SK-N-SH (cell line): ENCODE data around the gene RPH3AL. TPM values are rescaled to one million over a fixed set of nuclear protein-coding genes. Genes with fewer than 3 reads are reported as not detected.

Source experiments
- CTCF ChIA-PET: fragments of 300-600, 350-600 bp; formaldehyde crosslinking; extraction: SDS; loops from one replicate; lab custom pipeline; 2021; lab: Yijun Ruan, JAX
- POLR2A ChIA-PET: fragments of 350-600 bp; sonication (Branson Sonifier 250); formaldehyde crosslinking; extraction: SDS; loops from one replicate; lab custom pipeline; 2020; ENCODE audit warnings: antibody characterized with exemption, inconsistent platforms; lab: Yijun Ruan, JAX
- DNase-seq: peaks from one replicate; pipeline ENCODE4 v3.0.0; 2012
- H2AFZ ChIP-seq: fragments of 200-600 bp; sonication (generic); 2 replicates; pipeline ENCODE4 v1.8.1; 2016; ENCODE audit warnings: antibody characterized with exemption, mild to moderate bottlenecking, low read depth
- H3F3A ChIP-seq: fragments of 200-600 bp; sonication (generic); replicated peaks from 2 replicates; pipeline ENCODE3; 2016; ENCODE audit warnings: antibody characterized with exemption, mild to moderate bottlenecking; ENCODE audit not compliant: insufficient read depth
- H3K27ac ChIP-seq, 2 experiments: fragments of 200-500 bp in 1 of 2; fragments of 200-600 bp in 1 of 2; sonication (Bioruptor generic) in 1 of 2; sonication (generic), shearing (Covaris generic) in 1 of 2; 2 replicates each; pipeline versions ENCODE4 v1.5.1 to v1.6.1; 2014 to 2016; ENCODE audit warnings: low read depth in 2 of 2, inconsistent platforms in 1 of 2, low read length in 1 of 2, mild to moderate bottlenecking in 1 of 2, mixed read lengths in 1 of 2
- H3K27me3 ChIP-seq: fragments of 200-600 bp; sonication (generic), shearing (Covaris generic); 2 replicates; pipeline ENCODE4 v1.6.1; 2016; ENCODE audit warnings: mixed run types; ENCODE audit not compliant: insufficient read depth
- H3K36me3 ChIP-seq, 2 experiments: fragments of 200-500 bp in 1 of 2; fragments of 200-600 bp in 1 of 2; sonication (Bioruptor generic) in 1 of 2; sonication (generic) in 1 of 2; replicated peaks in 1 of 2; 2 replicates each; pipeline versions ENCODE3 to v1.5.1; 2014 to 2016; ENCODE audit warnings: low read length in 1 of 2, mild to moderate bottlenecking in 1 of 2; ENCODE audit not compliant: insufficient read depth in 2 of 2, control insufficient read depth in 1 of 2
- H3K4me1 ChIP-seq, 2 experiments: fragments of 200-500 bp in 1 of 2; fragments of 200-600 bp in 1 of 2; sonication (Bioruptor generic) in 1 of 2; sonication (generic), shearing (Covaris generic) in 1 of 2; 2 replicates each; pipeline versions ENCODE4 v1.5.1 to v1.6.1; 2014 to 2016; ENCODE audit warnings: low read depth in 1 of 2, low read length in 1 of 2, mixed run types in 1 of 2; ENCODE audit not compliant: insufficient read depth in 2 of 2, control insufficient read depth in 1 of 2
- H3K4me2 ChIP-seq: fragments of 200-600 bp; sonication (generic), shearing (Covaris generic); 2 replicates; pipeline ENCODE4 v1.6.1; 2017; ENCODE audit warnings: mixed run types
- H3K4me3 ChIP-seq, 2 experiments: fragments of 200-500 bp in 1 of 2; fragments of 200-600 bp in 1 of 2; sonication (Bioruptor generic) in 1 of 2; sonication (generic), shearing (Covaris generic) in 1 of 2; 2 replicates each; pipeline versions ENCODE4 v1.5.1 to v1.8.1; 2014 to 2016; ENCODE audit warnings: low read depth in 2 of 2, inconsistent platforms in 1 of 2, low read length in 1 of 2, mild to moderate bottlenecking in 1 of 2, mixed read lengths in 1 of 2, moderate library complexity in 1 of 2
- H3K79me2 ChIP-seq: fragments of 200-600 bp; sonication (generic); 2 replicates; pipeline ENCODE4 v1.8.1; 2017; ENCODE audit warnings: mild to moderate bottlenecking; ENCODE audit not compliant: insufficient read depth
- H3K9ac ChIP-seq: fragments of 200-600 bp; sonication (generic); 2 replicates; pipeline ENCODE4 v1.6.1; 2017; ENCODE audit warnings: mixed run types
- H3K9me2 ChIP-seq: fragments of 200-600 bp; sonication (generic); 2 replicates; pipeline ENCODE4 v1.6.1; 2017; ENCODE audit warnings: mixed run types
- H3K9me3 ChIP-seq: fragments of 200-600 bp; sonication (generic); 2 replicates; pipeline ENCODE4 v1.6.1; 2017; ENCODE audit warnings: mixed run types, mild to moderate bottlenecking, moderate library complexity
- H4K20me1 ChIP-seq: fragments of 200-600 bp; sonication (generic); 2 replicates; pipeline ENCODE4 v1.6.1; 2017; ENCODE audit warnings: mild to moderate bottlenecking, mixed run types; ENCODE audit not compliant: insufficient read depth
- EP300 ChIP-seq, 2 experiments: IDR thresholded peaks; 2 replicates each; pipeline versions ENCODE4 v1.4.0 to v1.6.1; 2012; ENCODE audit warnings: borderline replicate concordance in 1 of 2, low read depth in 1 of 2, low read length in 1 of 2
- GATA2 ChIP-seq: sonication (generic); formaldehyde crosslinking; IDR thresholded peaks from 2 replicates; pipeline ENCODE4 v1.5.0; 2020; ENCODE audit warnings: mild to moderate bottlenecking, missing genetic modification reagents
- NRF1 ChIP-seq: IDR thresholded peaks from 2 replicates; pipeline ENCODE4 v1.6.1; 2012; ENCODE audit warnings: low read depth, mild to moderate bottlenecking, low read length
- PBX3 ChIP-seq: IDR thresholded peaks from 2 replicates; pipeline ENCODE4; 2012
- RXRA ChIP-seq: IDR thresholded peaks from 2 replicates; pipeline ENCODE4 v1.4.0; 2012; ENCODE audit warnings: low read depth, mild to moderate bottlenecking, borderline replicate concordance
- SMC3 ChIP-seq: IDR thresholded peaks from 2 replicates; pipeline ENCODE4 v1.6.1; 2012; ENCODE audit warnings: low read depth, low read length, improper control_type of control experiment
- TAF1 ChIP-seq: IDR thresholded peaks from 2 replicates; pipeline ENCODE4 v1.6.1; 2012; ENCODE audit warnings: low read depth, mild to moderate bottlenecking, low read length, moderate library complexity, borderline replicate concordance
- ZBTB33 ChIP-seq: IDR thresholded peaks from 2 replicates; pipeline ENCODE4 v1.4.0; 2012; ENCODE audit warnings: low read depth, borderline replicate concordance
- WGBS: methylation state at CpG from one replicate; pipeline ENCODE4 v1.1.6; 2017; ENCODE audit warnings: low lambda C conversion rate; 5-methylcytosine and 5-hydroxymethylcytosine counted together
- polyA plus RNA-seq, 3 experiments: library from polyadenylated mRNA; depleted of rRNA; stranded (reverse); fragments of >200 nt; gene quantifications; 2 replicates each; pipeline ENCODE4 v1.2.3, GENCODE V29; 2012

The RPH3AL gene
- polyA plus RNA-seq, 1 of the 3 experiments (the other 2 are of a cell fraction), result 2.9 TPM

GRCh38 chr17:238071-238963 is 114.3 kb downstream of the RPH3AL start:
- Histone ChIP-seq H3K9me3 (no peaks in the 10 kb centered on the region), H3K9me2 (no peaks in the 10 kb centered on the region), H3K27me3 (no peaks in the 10 kb centered on the region), H3K9ac (no peak overlapping the region), H3F3A (no peaks in the 10 kb centered on the region), H3K36me3 (no peaks in the 10 kb centered on the region), H3K4me1 (no peaks in the 10 kb centered on the region), H3K79me2 (no peaks in the 10 kb centered on the region), H4K20me1 (no peaks in the 10 kb centered on the region), H3K4me3 (no peak overlapping the region), H3K4me2 (no peak overlapping the region), H2AFZ (no peak overlapping the region), H3K27ac (no peak overlapping the region)
- WGBS, result 82% methylated on average over 23 of the region's 23 CpGs
- POLR2A ChIA-PET, result no interaction called here
- TF ChIP-seq EP300 (IDR thresholded peaks at IDR 0.05; ENCODE audit: borderline replicate concordance in 1 of 2, low read depth in 1 of 2, low read length in 1 of 2) (no peak), SMC3 (no peak), PBX3 (no peak), ZBTB33 (no peak)
- no peak for DNase-seq
- CTCF ChIA-PET, result interaction anchor here (1.1 kb wide), 1 partner anchor 71 kb away, joined by 3 read pairs; no protein-coding TSS in a partner anchor

- POLR2A ChIA-PET, result no interaction called here
- no peaks in the 10 kb centered on the region for H3K27me3 ChIP-seq
- H3K9me2 ChIP-seq, result no peaks in the 10 kb centered on the region
- TF ChIP-seq TAF1 (no peak), RXRA (no peak), GATA2 (CRISPR knock-in tag) (no peak), EP300 (IDR thresholded peaks at IDR 0.05; ENCODE audit: borderline replicate concordance in 1 of 2, low read depth in 1 of 2, low read length in 1 of 2) (no peak), NRF1 (no peak)
- CTCF ChIA-PET, result no interaction called here
- H3K4me1 ChIP-seq, result peaks cover 0 to 2% of the 10 kb centered on the region in 2 experiments; a peak in 1 of 4 replicates
- H3K9ac ChIP-seq, result no peak overlapping the region
- no peaks in the 10 kb centered on the region for H3K9me3 ChIP-seq
- H4K20me1 ChIP-seq, result no peaks in the 10 kb centered on the region
- no peak overlapping the region for H2AFZ ChIP-seq
- no peaks in the 10 kb centered on the region for H3F3A ChIP-seq
- DNase-seq, result no peak
- no peaks in the 10 kb centered on the region for H3K79me2 ChIP-seq
- no peak overlapping the region for H3K4me2 ChIP-seq
- WGBS, result 62% methylated on average over 7 of the region's 8 CpGs
- no peak overlapping the region for H3K27ac ChIP-seq
- no peaks in the 10 kb centered on the region for H3K36me3 ChIP-seq
- H3K4me3 ChIP-seq, result no peak overlapping the region
Observed at GRCh38 chr17:237406-237955, 115.1 kb downstream of the RPH3AL start.
